GM12875 (cell line): ENCODE results near the gene MET.

ENCODE experiments used
- H3K4me3 ChIP-seq: one replicate; pipeline ENCODE4 v1.5.1; 2011; ENCODE audit warnings: low read depth, low read length, control low read depth
- TF ChIP-seq, protein P1 (sequence below): IDR thresholded peaks from 2 replicates; pipeline ENCODE4 v1.5.1; 2011; ENCODE audit warnings: low read depth, mild to moderate bottlenecking, control low read depth, inconsistent platforms, low read length, moderate library complexity, borderline replicate concordance; ENCODE audit not compliant: insufficient read depth

The MET gene

DNA sequence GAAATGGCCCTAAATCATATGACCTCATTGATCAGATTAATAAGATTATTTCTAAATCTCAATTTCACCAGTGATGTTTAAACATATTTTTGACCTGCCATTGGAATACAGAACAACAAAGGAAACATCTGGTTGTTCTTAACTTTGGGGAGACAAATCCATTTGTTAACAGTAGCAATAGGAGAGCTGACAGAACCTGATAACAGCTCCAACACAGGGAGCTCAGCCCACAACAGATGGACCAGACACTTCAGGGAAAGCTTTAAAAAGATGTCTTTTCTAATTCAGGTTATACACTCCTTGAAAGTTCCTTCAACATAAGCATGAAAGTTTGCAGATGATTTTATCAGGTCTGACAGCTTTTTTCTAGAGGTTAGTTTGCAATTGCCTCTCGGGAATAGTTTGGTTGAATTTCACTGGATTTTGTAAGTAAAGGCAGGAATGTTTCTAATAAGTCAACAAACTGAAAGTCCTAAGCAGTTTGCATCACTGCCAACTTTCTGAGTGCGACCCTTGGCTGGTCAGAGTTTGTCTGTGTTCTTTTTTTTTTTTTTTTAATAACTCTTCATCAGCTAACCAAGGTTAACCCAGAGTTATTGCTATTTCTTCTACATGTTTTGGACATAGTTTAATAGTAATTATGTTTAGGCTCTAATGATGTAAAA is 6.5 kb upstream of the MET start:
- TF ChIP-seq, protein P1, sequence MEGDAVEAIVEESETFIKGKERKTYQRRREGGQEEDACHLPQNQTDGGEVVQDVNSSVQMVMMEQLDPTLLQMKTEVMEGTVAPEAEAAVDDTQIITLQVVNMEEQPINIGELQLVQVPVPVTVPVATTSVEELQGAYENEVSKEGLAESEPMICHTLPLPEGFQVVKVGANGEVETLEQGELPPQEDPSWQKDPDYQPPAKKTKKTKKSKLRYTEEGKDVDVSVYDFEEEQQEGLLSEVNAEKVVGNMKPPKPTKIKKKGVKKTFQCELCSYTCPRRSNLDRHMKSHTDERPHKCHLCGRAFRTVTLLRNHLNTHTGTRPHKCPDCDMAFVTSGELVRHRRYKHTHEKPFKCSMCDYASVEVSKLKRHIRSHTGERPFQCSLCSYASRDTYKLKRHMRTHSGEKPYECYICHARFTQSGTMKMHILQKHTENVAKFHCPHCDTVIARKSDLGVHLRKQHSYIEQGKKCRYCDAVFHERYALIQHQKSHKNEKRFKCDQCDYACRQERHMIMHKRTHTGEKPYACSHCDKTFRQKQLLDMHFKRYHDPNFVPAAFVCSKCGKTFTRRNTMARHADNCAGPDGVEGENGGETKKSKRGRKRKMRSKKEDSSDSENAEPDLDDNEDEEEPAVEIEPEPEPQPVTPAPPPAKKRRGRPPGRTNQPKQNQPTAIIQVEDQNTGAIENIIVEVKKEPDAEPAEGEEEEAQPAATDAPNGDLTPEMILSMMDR: no peak
- no peak overlapping the region for H3K4me3 ChIP-seq

DNA sequence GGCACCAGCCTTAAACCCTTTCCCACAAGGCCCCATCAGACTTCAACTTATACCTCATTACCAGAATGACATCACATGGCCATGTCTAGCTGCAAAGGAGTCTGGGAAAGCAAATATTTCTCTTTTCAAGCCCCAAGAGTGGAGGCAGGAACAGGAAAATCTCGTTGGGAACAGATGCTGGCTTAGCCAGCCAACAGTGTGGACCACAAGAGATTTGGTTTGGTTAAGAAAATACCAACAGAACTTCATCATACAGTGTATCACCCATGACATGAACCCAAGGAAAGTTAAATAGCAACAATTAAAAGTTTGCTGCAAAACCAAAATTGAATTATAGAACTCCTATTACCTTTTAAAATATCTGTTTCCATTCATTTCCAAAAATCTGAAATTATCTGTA is 2.2 kb upstream of the MET start:
- no peak overlapping the region for H3K4me3 ChIP-seq
- TF ChIP-seq, protein P1: no peak

DNA sequence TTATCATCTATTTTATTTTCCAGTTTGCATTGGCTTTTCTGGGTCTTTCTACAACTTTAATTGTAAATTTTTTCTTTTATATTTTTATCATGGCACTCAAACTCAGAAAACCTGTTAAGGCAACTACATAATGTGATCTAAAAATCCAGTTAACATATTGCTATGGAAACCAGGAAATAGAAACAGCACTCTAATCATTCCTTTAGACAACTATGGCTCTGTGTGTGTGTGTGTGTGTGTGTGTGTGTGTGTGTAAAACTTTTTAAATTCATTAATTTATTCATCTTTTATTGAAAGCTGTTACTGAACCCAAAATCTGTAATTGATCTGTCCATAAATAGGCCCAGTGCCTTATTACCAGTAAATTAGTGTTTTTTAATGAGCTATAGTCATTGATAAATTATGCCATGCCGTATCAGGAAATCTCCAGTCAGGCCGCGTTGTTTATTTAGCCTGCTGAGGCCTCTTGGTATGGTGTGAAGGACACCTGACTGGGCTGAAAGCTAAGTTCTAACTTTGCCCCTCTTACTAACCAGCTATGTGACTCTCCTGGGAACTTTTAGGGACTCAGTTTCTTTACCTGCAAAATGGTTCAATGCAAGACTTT is 1.5 kb upstream of the MET start:
- TF ChIP-seq, protein P1: no peak
- H3K4me3 ChIP-seq: no peak overlapping the region

DNA sequence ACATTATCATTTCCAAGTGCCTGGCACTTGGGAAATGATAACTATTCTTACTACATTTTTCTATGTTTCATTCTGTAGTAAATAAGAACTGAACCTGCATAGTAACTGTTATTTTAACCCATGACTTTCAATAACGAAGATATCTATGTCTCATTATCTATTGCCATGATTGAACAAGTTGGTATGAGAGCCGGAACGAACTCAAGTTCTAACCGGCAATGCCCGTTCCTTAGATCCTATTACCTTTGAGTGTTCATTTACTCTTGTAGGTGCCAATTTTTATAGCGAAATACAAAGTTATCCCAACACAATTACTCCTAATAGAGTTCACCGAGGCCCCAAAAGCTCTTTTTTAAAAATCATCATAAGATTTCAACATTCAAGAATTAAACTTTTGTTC is 885 bp upstream of the MET start:
- TF ChIP-seq, protein P1: no peak

DNA sequence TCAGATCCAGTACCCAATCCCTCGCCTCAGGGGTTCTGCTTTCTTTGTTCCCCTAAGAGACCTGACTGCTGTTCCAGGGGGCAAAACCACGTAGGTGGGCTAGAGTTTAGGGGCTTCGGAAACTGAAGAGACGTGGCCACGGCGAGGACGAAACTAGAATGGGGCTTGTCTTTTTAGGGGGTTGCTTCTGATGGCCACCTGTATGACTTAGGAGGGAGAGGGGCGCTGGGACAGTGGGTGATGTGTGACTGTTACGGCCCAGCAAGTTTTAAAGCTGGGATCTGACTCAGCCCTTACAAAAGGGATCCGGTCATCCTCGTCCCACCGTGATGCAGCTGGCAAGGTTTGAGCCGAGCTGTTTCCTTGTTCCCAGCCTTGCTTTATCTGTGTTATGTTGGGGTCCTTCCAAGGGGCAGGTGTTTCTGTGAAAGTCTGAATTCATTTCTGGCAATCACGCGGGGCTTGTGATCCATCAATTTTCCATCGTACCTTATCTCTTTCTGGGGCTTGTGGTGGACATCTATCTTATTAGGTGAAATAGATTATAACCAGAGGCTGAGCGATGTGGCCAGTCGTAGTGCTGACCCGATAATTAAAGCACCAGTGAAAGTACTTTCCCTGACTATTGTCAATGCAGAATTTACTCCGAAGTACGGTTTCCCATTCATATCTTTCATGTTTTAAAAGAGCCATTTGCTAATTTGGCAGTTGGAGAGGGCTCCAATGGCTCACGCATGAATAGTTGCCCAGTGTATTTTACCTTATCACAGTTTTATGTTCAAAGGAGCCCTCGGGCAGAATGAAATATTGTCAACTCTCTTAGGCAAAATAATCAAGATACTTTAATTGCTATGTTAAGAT is 830 bp downstream of the MET start:
- H3K4me3 ChIP-seq: no peak overlapping the region
- TF ChIP-seq, protein P1: no peak

More for the DNA sequence above, 885 bp upstream of the MET start:
- no peak overlapping the region for H3K4me3 ChIP-seq

DNA sequence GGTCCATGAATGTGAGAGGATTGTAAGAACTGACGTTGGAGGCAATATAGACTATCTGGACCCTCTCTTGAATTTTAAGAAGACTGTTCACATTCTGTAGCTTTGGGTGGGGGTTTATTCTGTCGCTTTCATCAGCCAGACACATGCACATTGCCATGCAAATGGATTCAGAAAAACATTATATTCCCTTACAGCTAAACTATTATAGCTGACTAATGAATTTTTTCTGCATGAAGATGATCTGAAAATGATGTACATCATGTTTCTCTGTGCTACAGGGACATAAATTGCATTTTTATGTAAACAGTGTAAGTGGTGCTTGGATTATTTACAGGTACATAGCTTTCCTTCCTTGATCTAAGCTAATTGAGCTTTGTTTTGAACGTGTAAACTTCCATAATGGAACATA is 1.5 kb downstream of the MET start:
- no peak overlapping the region for H3K4me3 ChIP-seq

More for the DNA sequence above, 1.5 kb downstream of the MET start:
- TF ChIP-seq, protein P1: no peak
